Left hindlimb (tissue), 1 donor: Measurements from ENCODE around the gene HDAC5.
A peak's percentile ranks its signal among the peaks of the same experiment; 100 is the strongest.
"Not testable (repeated sequence)": the region's sequence is repeated elsewhere in the genome, so short reads cannot be mapped to it uniquely, and the experiment has no call there.

Experiments
- DNase-seq: peaks from one replicate; pipeline ENCODE4 v3.0.0-alpha.2; 2018

HDAC5 gene

DNA sequence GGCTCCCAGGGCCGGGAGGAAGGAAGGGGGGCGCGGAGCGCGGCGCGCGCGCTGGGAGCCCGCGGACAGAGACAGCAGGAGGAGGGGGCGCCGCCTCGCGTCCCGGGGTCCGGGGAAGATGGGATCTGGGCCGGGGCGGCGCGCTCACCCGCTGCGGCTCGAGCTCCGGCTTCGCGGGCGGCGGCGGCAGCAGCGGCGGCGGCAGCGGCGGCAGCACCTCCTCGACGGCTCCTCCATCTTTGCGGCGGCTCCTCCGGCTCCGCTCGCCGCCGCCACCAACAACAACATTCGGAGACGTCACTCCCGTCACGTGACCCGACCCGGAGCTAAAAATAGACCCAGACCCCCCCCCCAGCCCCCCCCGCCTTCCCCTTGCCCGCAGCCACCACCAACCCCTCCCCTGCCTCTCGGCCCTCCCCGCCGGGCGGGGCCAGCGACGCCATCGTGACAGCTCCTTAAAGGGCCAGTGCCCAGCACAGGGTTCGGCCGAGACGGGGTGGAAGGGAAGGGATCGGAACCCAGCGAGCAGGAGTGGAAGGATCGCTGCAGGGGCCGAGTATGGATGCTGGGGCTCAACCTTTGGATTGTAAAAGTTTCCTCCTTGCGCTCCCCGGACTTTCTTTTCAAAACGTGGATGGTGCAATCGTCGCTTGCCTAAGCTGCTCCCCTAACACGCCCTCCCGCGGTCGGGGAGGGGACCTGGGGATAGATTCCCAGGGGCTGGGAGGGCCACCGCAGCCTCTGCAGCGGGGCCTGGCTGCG is at the start of gene HDAC5:
TSS of gene HDAC5 (minus strand) at position 286 of the 762 bp plus-strand sequence. CDS start 6,126 bp downstream, outside the sequence.
- DNase-seq: peak; percentile 99

DNA sequence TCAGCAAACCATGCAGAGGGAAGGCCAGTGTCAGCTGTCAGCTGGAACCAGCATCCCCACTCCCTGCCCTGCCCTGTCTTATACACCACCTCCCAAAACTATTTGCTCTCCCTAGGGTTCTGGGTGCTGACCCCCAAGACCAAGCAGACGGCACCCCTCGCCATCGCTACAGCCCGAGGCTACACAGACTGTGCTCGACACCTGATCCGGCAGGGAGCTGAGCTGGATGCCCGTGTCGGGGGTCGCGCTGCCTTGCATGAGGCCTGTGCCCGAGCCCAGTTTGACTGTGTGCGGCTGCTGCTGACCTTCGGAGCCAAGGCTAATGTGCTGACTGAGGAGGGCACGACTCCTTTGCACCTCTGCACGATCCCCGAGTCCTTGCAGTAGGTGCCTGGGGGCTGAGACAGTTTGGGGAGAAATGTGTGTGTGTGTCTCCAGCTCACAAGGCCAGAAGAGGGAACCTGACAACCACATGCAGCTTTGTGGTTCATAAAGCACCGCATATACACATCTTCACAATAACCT is 48.6 kb upstream of the HDAC5 start:
- DNase-seq: no peak

DNA sequence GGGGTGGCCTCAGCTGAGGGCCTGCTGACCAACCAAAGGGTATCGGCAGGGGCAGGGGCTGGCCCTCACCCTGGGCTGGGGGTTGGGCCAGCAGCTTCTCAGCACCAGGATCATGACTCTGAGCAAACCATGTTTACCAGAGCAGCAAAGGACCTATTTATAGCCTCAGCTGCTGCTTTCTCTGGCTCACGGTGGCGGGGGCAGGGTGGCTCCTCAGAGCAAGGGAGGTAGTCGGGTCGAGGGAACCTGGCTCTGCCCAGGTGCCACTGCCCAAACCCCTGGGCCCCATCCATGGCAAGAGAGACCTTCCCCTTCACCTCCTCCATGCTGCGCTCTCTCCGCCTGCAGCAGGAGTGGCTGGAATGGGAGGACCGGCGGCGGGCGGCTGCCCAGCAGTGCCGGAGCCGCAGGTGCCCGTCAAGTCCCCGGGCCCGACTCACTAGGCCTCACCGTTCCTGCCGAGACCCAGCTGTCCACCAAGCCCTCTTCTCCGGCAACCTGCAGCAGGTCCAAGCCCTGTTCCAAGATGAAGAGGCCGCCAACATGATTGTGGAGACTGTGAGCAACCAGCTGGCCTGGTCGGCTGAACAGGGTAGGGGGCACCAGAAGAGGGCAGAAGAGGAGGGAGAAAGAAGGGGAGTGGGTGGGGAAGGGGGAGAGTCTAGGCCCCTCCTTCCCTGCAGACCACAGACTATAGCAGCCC is 47.2 kb upstream of the HDAC5 start, which contains the start of gene ASB16:
TSS of gene ASB16 (plus strand) at position 206 of the 703 bp plus-strand sequence. CDS start at position 292, 86 bp downstream.
- DNase-seq: no peak

DNA sequence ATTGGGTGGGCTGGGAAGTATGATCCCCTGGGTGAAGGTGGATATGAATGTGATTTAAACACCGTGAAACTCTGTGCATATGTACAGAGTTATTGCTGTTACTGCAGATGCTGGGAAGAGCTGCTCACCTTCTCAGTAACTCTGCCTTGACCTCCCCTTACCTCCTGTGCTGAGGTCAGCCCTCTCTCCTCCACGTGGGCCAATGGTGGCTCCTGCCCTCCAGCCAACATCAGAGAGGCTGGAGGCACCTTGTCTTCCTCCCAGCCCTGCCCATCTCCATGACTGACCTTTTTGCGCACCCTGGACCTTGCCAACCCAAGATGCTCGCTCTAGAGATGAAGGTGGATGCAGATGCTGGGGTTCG is 46.7 kb upstream of the HDAC5 start:
- no peak for DNase-seq

DNA sequence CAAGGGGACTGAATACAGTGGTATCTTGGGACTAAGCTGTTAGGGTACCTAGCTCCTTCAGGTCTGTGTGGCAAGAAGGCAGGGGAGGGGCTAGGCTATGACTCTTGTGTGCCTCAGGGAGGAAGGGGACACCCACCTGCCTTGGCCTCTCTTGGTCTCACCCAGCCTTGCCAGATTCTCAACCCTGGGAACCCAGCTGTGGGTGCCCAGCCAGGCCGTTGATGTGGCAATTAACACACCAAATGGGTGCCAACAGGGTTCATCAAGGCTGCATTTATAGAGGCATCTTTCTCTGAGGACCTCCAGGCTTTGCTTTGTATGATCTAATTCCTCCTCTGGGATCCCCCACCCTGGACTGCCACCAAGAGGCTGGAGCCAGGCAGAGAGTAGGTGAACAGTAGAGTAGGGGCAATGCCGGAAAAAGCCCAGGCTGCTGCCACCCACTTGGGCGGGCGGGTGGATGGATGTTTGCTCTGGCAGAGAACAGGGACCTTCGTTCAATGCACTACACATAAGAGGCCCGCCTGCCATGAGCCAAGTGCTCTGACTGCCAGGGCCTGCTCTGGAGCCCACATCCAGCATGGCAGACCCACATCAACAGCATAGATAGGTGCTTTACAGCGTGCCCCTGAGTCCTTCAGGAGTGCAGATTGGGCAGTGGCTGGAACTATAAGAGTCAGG is 43.9 kb upstream of the HDAC5 start:
- no peak for DNase-seq

DNA sequence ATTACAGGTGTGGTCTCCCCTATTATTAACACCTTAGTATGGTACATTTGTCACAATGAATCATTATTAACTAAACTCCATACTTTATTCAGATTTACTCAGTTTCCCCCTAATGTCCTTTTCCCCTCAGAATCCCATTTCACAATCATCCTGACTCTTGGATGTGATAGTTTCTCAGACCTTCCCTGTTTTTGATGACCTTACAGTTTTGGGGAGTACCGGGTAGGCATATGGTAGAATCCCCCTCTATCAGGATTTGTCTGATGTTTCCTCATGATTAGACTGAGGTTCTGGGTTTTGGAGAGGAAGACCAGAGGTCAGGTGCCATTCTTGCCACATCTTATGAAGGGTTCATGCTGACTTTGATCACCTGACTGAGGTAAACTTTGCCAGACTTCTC is 41.0 kb upstream of the HDAC5 start:
- no peak for DNase-seq

DNA sequence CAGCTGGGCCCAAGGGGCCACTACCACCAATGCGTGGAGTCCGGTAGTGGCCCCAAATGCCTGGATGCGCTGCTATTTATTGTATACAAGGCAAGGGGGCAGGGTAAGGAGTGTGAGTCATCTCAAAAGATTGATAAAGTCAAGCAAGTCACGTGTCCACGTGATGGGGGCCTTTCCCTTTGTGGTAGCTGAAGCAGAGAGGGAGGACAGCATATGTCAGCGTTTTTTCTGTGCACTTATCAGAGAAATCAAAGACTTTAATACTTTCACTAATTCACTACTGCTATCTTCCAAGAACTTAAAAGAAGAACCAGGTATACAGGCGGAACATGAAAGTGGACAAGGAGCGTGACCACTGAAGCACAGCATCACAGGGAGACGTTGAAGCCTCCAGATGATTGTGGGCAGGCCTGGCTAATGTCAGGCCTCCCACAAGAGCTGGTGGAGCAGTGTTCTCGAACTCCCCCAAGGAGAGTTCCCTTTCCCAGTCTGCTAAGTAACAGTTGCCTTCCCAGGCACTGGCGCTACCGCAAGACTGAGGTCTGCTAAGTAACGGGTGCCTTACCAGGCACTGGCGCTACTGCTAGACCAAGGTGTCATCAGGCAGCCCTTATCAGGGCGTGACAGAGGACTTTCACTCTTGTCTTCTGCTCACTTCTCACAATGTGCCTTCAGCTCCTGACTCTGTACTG is 36.2 kb upstream of the HDAC5 start:
- DNase-seq: no peak

DNA sequence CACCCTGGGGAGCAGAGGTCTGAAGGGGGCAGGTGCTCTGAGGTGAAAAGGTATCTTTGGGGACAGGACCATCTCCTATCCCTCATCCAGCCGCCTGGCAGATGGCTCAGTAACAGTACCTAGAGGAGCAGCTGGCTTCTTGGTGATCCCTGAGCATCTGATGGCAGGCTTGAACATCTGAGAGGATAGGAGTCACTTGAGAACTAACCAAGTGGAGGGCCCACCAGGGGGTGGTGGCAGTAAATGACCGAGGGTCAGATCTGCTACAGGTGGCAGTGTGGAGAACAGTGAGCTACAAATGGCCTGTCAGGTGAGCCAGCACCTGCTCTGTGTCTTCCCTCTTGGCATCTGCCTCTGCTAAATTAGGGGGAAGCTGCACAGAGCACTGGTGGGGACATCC is 32.0 kb upstream of the HDAC5 start:
- DNase-seq: no peak

DNA sequence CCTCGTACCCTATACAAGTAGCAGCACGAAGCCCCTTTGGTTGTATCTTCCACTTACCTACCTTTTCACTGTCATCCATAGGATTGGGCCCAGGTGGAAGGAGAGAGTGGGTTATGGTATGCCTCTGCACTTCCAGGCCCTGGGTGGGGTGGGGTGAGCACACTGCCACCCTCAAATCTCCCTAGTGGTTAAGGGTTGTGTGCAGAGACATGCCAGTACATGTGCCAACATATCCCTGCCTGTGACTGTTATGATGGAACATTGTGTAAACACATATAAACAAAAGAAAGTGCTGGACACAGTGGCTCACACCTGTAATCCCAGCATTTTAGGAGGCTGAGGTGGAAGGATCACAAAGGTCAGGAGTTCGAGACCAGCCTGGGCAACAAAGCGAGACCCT is 29.4 kb upstream of the HDAC5 start:
- no peak for DNase-seq

DNA sequence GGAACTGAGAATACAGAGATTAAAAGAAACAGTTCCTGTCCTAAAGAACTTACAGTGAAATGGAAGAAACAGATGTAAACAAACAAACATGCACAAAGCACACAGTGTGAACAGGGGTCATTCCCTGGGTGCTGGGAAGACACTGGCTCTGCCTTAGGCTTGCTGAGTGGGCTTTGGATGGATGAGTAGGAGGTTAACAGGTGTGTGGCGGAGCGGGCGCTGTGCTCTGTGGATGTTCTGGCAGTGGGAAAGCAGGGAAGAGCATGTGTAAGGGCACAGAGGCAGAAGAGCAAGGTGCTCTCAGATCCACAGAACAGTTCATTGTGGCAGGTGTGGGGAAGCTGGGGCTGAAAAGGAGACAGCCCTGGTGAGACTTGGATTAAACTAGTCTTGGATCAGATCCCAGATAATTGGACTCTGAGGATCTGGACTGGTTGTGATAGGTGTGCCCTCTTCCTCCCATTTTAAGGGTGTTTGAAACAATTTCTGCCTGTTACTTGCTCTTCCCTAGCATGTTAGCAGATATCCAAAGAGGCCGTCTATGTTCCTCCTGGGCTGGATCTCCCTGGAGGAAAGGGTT is 26.4 kb upstream of the HDAC5 start:
- no peak for DNase-seq

DNA sequence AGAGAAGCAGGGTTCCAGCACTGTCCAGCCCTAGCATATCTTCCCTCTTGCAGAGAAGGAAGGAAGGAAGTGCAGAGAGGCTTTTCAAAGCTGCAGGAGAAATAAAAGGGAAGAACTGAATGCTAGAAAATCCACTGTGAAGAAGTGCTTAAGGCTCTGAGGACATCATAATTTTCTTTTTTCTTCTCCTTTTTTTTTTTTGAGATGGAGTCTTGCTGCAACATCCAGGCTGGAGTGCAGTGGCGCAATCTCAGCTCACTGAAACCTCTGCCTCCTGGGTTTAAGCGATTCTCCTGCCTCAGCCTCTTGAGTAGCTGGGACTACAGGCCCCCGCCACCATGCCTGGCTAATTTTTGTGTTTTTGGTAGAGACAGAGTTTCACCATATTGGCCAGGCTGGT is 25.6 kb upstream of the HDAC5 start:
- not testable (repeated sequence) for DNase-seq

DNA sequence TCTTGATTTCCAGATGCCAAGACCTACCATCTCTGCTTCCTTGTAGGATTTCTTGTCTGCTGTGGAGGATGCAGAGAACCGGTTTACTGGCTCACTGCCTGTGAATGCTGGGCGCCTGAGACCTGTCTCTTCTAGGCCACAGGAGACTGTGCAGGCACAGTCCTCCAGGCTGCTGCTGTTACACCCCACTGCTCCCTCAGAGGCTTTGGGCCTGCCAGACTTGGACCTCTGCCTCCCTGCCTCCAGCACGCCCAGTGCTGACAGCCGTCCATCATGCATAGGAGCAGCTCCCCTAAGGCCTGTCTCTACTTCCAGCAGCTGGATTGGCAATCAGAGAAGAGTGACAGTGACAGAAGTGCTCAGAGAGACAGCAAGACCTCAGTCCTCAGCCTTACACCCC is 24.4 kb upstream of the HDAC5 start:
- no peak for DNase-seq

DNA sequence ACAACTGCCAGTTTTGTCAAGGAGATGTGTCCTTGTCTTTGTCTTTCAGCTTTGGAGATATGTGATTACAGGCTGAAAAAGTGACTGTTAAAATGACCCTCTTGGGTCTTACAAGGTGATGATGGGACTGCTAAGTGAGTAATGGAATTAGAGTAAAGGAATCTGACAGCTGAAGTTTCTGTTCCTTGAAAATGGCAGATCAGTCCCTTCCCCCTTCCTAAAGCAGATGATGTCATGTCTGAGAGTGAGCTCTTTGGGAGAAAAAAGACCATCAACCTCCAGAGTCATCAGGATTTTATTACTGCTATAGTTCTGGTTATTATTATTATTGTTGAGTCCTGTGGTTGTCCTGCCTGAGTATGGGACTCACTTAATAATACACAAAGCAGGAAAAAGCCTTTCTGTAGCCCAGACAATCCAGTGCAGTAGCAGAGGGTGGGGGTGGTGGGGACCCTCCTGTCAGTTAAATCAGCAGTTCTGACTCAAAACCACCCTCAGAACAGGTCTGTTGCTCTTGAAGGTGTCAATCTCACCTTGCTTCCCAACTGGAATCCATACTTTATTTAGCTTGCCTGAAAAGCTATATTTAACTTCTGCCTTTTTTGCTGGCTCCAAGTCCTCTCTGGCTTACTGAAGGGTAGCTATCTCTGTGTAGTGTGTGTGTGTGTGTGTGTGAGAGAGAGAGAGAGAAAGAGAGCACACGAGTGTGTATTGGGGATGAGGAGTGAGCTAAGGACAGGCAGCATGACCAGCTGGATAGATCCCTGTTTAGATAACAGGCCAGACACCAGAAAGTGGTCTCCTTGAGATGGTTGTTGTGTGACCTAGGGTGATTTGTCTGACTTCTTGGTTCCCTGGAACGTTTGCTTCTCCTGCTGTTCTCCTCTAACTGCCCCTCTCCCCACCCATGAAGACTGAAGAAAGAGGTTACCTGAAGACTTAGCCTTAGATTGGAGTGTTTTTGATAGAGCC is 23.2 kb upstream of the HDAC5 start:
- no peak for DNase-seq

DNA sequence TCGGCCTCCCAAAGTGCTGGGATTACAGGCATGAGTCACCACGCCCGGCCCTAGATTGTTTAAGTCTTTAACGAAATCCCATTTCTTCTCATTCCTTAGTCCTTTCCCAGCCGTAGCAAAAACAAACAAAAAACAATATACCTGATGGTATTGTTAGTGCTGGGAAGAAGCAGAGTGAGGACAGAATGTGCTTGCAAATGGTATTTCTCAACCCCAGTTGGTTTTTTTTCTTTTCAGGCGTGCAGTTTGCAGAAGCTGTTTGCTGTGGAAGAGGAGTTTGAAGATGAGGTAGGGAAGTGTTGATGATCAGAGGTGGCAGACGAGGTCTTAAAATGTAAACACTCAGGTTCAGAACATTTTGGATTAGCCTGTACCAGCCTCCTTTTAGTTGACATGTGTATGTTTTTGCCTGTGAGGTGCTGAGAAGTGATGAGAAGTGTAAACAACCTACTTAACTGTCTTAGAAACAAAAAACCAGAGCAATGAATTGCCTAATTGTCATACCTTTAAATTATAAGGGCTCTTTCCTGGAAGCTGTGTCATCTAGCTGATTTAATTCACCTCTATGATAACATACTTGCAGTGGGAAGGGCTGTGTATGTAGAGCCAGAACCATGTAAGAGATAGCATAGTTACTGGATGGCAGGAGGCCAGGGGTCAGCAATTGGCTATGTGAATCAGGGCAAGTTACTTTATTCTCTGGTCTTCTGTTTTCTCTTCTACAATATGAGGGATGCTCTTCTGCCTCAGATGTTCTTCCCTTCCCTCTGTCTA is 21.7 kb upstream of the HDAC5 start:
- DNase-seq: no peak

DNA sequence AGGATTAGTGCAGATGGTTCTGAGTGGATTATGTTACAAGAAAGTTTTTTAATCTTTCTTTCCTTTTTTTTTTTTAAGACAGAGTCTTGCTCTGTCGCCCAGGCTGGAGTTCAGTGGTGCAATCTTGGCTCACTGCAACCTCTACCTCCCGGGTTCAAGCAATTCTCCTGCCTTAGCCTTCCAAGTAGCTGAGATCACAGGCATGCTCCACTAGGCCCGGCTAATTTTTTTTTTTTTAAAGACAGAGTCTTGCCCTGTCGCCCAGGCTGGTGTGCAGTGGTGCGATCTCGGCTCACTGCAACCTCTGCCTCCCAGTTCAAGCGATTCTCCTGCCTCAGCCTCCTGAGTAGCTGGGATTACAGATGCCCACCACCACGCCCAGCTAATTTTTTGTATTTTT is 20.5 kb upstream of the HDAC5 start:
- DNase-seq: not testable (repeated sequence)

DNA sequence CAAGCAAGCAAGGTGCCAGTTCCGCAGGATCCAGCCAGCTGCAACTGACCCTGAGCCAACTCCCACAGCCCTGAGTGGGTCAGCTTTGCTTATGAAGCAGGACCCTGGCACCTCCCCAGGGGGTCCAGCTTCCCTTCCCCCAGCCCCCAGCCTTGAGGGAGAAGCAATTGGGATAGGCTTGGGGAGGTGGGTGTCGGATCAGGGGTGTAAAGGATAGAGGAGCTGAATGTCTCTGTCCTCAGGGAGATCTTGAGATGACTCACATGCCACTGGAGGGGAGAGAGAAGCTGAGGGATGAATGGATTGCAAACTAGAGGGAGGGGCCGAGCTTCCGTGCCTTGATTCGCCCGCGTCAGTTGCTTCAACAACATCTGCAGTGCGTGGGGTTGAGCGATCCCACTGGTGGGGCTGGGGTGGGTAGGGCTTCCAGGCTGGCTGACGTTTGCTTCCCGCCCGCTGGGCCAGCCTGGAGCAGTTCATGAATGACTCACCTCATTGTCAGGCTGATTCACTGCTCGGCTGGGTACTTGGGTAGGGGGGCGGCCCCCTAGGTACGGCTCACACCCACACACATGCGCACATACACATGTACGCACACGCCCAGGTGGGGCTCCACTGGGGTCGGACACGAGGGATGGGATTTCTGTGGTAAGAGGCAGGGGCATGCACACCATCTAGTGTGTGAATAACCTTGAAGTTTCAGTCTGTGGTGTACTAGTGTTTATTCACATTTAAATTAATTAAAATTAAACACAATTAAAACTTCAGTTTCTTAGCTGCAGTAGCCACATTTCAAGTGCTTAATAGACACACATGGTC is 14.7 kb upstream of the HDAC5 start:
- DNase-seq: peak; percentile 88

DNA sequence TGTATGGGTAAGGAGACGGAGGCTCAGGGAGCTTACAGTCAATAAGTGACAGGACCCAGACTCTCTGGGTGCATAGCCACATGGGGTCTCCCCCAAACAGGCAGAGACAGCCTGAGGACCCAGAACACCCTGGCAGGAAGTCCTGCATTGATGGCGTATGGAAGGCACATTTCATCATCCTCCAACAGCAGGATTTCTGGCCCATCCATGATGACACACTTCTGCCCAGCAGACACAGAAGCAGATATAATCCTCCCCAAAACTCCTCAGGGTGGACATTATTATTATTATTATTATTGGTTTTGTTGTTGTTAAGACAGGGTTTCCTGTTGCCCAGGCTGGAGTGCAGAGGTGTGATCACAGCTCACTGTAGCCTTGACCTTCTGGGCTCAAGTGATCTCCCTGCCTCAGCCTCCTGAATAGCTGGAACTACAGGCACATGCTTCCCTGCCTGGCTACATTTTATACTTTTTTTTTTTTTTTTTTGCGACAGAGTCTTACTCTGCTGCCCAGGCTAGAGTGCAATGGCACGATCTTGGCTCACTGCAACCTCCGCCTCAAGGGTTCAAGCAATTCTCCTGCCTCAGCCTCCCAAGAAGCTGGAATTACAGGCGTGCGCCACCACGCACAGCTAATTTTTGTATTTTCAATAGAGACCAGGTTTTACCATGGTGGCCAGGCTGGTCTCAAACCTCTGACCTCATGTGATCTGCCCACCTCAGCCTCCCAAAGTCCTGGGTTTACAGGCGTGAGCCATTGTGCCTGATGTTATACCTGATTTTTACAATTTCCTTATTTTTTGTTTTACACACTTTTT is 11.5 kb upstream of the HDAC5 start:
- no peak for DNase-seq

DNA sequence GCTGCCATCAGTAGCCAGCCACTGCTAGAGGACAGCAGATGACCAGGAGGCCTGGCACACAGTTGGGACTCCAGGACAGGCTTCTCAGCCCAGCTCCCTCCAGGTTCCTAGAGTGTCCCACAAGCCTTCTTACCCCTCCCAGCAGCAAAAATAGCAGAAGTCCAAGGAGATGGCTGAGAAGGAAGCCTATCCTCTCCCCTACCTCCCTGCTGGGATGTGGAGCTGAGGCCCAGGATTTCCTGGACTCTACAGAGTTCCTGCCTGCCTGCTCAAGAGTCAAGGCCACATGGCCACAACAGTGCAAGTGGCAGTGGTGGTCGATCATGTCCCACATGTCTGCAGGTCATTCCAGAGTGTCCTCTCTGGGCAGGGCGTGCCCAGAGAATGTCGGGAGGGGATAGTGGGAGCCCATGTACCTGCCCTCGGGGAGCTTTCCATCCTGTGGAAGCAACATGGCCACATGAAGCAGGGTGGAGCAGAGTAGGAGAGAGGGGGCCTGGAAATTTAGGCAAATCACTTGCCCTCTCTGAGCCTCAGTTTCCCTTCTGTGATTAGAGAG is 10.6 kb upstream of the HDAC5 start:
- DNase-seq: no peak
